ENCODE measurements around the gene ATL3.
"Not testable (repeated sequence)": the region's sequence is repeated elsewhere in the genome, so short reads cannot be mapped to it uniquely, and the experiment has no call there.

ATL3 gene

GRCh38 chr11:63671322-63672155 is at the start of gene ATL3:
TSS of gene ATL3 (minus strand) at chr11:63671376. CDS start at chr11:63671335, 41 bp downstream.
- DNase-seq (ENCODE audit: low read depth in 2 of 3, low spot score in 1 of 3) = peak; percentile 87 to 92 (median 87)

- DNase-seq (ENCODE audit: low read depth in 2 of 3, low spot score in 1 of 3) = no peak
These were observed 49.4 kb upstream of the ATL3 start for GRCh38 chr11:63720611-63721010.

GRCh38 chr11:63719987-63720386 is 48.8 kb upstream of the ATL3 start:
- no peak for DNase-seq (ENCODE audit: low read depth in 2 of 3, low spot score in 1 of 3)

GRCh38 chr11:63719001-63719400 is 47.8 kb upstream of the ATL3 start:
- no peak for DNase-seq (ENCODE audit: low read depth in 2 of 3, low spot score in 1 of 3)

- DNase-seq (ENCODE audit: low read depth in 2 of 3, low spot score in 1 of 3) = no peak
These were observed 44.9 kb upstream of the ATL3 start for GRCh38 chr11:63716046-63716445.

- DNase-seq (ENCODE audit: low read depth in 2 of 3, low spot score in 1 of 3) = no peak
These were observed 42.6 kb upstream of the ATL3 start for GRCh38 chr11:63713766-63714165.

- no peak for DNase-seq (ENCODE audit: low read depth in 2 of 3, low spot score in 1 of 3)
These were observed 40.7 kb upstream of the ATL3 start for GRCh38 chr11:63711838-63712237.

- no peak for DNase-seq (ENCODE audit: low read depth in 2 of 3, low spot score in 1 of 3)
These were observed 39.5 kb upstream of the ATL3 start for GRCh38 chr11:63710476-63711217.

- no peak for DNase-seq (ENCODE audit: low read depth in 2 of 3, low spot score in 1 of 3)
These were observed 38.2 kb upstream of the ATL3 start for GRCh38 chr11:63709336-63709884.

GRCh38 chr11:63708764-63709163 is 37.6 kb upstream of the ATL3 start:
- DNase-seq (ENCODE audit: low read depth in 2 of 3, low spot score in 1 of 3) = no peak

GRCh38 chr11:63705526-63705925 is 34.4 kb upstream of the ATL3 start:
- DNase-seq (ENCODE audit: low read depth in 2 of 3, low spot score in 1 of 3) = no peak

GRCh38 chr11:63699896-63700295 is 28.7 kb upstream of the ATL3 start:
- DNase-seq (ENCODE audit: low read depth in 2 of 3, low spot score in 1 of 3) = no peak

- no peak for DNase-seq (ENCODE audit: low read depth in 2 of 3, low spot score in 1 of 3)
These were observed 28.0 kb upstream of the ATL3 start for GRCh38 chr11:63698976-63699733.

GRCh38 chr11:63694596-63694995 is 23.4 kb upstream of the ATL3 start:
- DNase-seq (ENCODE audit: low read depth in 2 of 3, low spot score in 1 of 3) = no peak

GRCh38 chr11:63687845-63688244 is 16.7 kb upstream of the ATL3 start:
- no peak for DNase-seq (ENCODE audit: low read depth in 2 of 3, low spot score in 1 of 3)

GRCh38 chr11:63686926-63687325 is 15.8 kb upstream of the ATL3 start:
- DNase-seq (ENCODE audit: low read depth in 2 of 3, low spot score in 1 of 3) = no peak

GRCh38 chr11:63685158-63685721 is 14.1 kb upstream of the ATL3 start:
- not testable (repeated sequence) for DNase-seq (ENCODE audit: low read depth in 2 of 3, low spot score in 1 of 3)

GRCh38 chr11:63683133-63683991 is 12.2 kb upstream of the ATL3 start:
- no peak for DNase-seq (ENCODE audit: low read depth in 2 of 3, low spot score in 1 of 3)

GRCh38 chr11:63682066-63683021 is 11.2 kb upstream of the ATL3 start:
- DNase-seq (ENCODE audit: low read depth in 2 of 3, low spot score in 1 of 3) = no peak
